NCI-H446 (cell line): ENCODE measurements around the gene CD52.

Source experiments
- DNase-seq, 2 experiments: peaks; one replicate each; lab custom pipeline; 2025; lab: John Stamatoyannopoulos, UW

Gene CD52

GRCh38 chr1:26335774-26336476, 18.2 kb downstream of the CD52 start:
- no peak for DNase-seq

GRCh38 chr1:26336477-26337205, 18.9 kb downstream of the CD52 start:
- DNase-seq, result peak in 1 of 2 experiments; percentile 20

- no peak for DNase-seq
Measured at GRCh38 chr1:26337206-26337535, 19.4 kb downstream of the CD52 start.

GRCh38 chr1:26337625-26338024, 19.9 kb downstream of the CD52 start:
- no peak for DNase-seq

GRCh38 chr1:26338670-26339069, 20.9 kb downstream of the CD52 start:
- DNase-seq, result no peak

GRCh38 chr1:26340047-26340481, 22.3 kb downstream of the CD52 start:
- no peak for DNase-seq

GRCh38 chr1:26344147-26344920, 26.6 kb downstream of the CD52 start:
- no peak for DNase-seq

- no peak for DNase-seq
Measured at GRCh38 chr1:26345718-26346117, 28.0 kb downstream of the CD52 start.

GRCh38 chr1:26346274-26347033, 28.7 kb downstream of the CD52 start:
- no peak for DNase-seq

- DNase-seq, result no peak
Measured at GRCh38 chr1:26349188-26349876, 31.6 kb downstream of the CD52 start.

- DNase-seq, result no peak
Measured at GRCh38 chr1:26349877-26350244, 32.1 kb downstream of the CD52 start.

GRCh38 chr1:26350343-26350700, 32.6 kb downstream of the CD52 start:
- no peak for DNase-seq

- DNase-seq, result no peak
Measured at GRCh38 chr1:26350701-26351589, 33.2 kb downstream of the CD52 start.

GRCh38 chr1:26351590-26352337, 34.0 kb downstream of the CD52 start:
- no peak for DNase-seq

- DNase-seq, result no peak
Measured at GRCh38 chr1:26352338-26352679, 34.6 kb downstream of the CD52 start.

- peak in 1 of 2 experiments; percentile 22 for DNase-seq
Measured at GRCh38 chr1:26353210-26353859, 35.6 kb downstream of the CD52 start.

- DNase-seq, result no peak
Measured at GRCh38 chr1:26353976-26354820, 36.4 kb downstream of the CD52 start, which contains the start of gene CRYBG2. TSS of gene CRYBG2 (minus strand) at chr1:26354130. CDS start at chr1:26346657, 7,473 bp downstream.

GRCh38 chr1:26354972-26355371, 37.2 kb downstream of the CD52 start:
- DNase-seq, result no peak
